ENCODE results near the gene MINPP1. TPM values are rescaled to one million over a fixed set of nuclear protein-coding genes. Genes with fewer than 3 reads are reported as not detected.

The MINPP1 gene
- total RNA-seq, 1 experiment from 2014 or later: 25.5 TPM

DNA sequence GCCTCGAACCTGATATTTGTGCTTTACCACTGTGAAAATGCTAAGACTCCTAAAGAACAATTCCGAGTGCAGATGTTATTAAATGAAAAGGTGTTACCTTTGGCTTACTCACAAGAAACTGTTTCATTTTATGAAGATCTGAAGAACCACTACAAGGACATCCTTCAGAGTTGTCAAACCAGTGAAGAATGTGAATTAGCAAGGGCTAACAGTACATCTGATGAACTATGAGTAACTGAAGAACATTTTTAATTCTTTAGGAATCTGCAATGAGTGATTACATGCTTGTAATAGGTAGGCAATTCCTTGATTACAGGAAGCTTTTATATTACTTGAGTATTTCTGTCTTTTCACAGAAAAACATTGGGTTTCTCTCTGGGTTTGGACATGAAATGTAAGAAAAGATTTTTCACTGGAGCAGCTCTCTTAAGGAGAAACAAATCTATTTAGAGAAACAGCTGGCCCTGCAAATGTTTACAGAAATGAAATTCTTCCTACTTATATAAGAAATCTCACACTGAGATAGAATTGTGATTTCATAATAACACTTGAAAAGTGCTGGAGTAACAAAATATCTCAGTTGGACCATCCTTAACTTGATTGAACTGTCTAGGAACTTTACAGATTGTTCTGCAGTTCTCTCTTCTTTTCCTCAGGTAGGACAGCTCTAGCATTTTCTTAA lies 47.7 kb downstream of the MINPP1 start (continued):
- TF ChIP-seq, protein P1, sequence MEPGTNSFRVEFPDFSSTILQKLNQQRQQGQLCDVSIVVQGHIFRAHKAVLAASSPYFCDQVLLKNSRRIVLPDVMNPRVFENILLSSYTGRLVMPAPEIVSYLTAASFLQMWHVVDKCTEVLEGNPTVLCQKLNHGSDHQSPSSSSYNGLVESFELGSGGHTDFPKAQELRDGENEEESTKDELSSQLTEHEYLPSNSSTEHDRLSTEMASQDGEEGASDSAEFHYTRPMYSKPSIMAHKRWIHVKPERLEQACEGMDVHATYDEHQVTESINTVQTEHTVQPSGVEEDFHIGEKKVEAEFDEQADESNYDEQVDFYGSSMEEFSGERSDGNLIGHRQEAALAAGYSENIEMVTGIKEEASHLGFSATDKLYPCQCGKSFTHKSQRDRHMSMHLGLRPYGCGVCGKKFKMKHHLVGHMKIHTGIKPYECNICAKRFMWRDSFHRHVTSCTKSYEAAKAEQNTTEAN (CRISPR knock-in tag; IDR thresholded peaks at IDR 0.05): no peak
- TF ChIP-seq NFYB (CRISPR knock-in tag; conservative IDR thresholded peaks at IDR 0.05; ENCODE audit: low read depth): no peak
- TF ChIP-seq, protein P2, sequence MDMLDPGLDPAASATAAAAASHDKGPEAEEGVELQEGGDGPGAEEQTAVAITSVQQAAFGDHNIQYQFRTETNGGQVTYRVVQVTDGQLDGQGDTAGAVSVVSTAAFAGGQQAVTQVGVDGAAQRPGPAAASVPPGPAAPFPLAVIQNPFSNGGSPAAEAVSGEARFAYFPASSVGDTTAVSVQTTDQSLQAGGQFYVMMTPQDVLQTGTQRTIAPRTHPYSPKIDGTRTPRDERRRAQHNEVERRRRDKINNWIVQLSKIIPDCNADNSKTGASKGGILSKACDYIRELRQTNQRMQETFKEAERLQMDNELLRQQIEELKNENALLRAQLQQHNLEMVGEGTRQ (CRISPR knock-in tag; IDR thresholded peaks at IDR 0.05): no peak
- TF ChIP-seq, protein P3, sequence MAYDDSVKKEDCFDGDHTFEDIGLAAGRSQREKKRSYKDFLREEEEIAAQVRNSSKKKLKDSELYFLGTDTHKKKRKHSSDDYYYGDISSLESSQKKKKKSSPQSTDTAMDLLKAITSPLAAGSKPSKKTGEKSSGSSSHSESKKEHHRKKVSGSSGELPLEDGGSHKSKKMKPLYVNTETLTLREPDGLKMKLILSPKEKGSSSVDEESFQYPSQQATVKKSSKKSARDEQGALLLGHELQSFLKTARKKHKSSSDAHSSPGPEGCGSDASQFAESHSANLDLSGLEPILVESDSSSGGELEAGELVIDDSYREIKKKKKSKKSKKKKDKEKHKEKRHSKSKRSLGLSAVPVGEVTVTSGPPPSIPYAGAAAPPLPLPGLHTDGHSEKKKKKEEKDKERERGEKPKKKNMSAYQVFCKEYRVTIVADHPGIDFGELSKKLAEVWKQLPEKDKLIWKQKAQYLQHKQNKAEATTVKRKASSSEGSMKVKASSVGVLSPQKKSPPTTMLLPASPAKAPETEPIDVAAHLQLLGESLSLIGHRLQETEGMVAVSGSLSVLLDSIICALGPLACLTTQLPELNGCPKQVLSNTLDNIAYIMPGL (CRISPR knock-in tag; IDR thresholded peaks at IDR 0.05): no peak
- no peak for TF ChIP-seq SP1 (CRISPR knock-in tag; conservative IDR thresholded peaks at IDR 0.05)
- TF ChIP-seq, protein P4, sequence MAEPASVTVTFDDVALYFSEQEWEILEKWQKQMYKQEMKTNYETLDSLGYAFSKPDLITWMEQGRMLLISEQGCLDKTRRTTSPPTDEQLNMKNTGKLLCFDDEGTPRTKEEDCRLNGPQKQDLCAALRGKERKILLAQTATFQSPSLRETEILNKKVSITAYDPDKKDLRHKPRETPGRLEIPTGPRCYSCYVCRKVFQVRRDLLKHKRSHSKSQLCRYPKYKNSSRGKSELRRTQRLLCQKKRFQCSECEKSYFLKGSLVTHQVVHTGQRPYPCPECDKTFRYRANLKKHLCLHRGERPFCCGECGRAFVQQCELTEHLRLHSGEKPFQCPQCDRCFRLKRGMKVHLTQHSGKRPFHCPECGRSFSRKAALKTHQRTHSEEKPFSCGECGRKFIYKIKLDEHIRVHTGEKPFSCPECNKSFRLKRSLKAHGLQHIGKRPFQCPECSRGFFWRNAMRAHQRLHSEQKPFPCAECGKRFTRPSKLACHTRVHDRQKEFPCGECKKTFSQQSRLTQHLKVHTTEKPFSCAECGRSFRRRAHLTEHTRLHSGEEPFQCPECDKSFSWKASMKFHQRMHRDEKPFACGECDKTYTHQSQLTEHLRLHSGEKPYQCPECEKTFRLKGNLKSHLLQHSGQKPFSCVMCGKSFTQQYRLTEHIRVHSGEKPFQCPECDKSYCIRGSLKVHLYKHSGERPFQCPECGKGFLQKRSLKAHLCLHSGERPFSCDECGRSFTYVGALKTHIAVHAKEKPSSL (CRISPR knock-in tag; conservative IDR thresholded peaks at IDR 0.05): no peak
- TF ChIP-seq, protein P5, sequence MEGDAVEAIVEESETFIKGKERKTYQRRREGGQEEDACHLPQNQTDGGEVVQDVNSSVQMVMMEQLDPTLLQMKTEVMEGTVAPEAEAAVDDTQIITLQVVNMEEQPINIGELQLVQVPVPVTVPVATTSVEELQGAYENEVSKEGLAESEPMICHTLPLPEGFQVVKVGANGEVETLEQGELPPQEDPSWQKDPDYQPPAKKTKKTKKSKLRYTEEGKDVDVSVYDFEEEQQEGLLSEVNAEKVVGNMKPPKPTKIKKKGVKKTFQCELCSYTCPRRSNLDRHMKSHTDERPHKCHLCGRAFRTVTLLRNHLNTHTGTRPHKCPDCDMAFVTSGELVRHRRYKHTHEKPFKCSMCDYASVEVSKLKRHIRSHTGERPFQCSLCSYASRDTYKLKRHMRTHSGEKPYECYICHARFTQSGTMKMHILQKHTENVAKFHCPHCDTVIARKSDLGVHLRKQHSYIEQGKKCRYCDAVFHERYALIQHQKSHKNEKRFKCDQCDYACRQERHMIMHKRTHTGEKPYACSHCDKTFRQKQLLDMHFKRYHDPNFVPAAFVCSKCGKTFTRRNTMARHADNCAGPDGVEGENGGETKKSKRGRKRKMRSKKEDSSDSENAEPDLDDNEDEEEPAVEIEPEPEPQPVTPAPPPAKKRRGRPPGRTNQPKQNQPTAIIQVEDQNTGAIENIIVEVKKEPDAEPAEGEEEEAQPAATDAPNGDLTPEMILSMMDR (IDR thresholded peaks at IDR 0.05): no peak

DNA sequence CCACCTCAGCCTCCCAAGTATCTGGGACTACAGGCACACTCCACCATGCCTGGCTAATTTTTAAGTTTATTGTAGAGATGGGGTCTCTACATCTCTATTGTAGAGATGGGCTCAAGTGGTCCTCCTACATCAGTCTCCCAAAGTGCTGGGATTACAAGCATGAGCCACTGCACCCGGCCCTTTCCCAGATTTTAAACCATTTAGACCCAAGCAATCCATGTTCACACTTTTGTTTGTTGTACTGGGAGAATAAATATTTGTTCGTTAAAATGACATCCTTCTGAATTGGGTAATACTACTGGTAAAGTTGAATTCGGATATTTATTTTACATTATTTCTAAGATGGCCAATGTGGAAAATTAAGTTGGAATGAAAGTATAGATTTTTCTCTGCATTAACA lies 52.7 kb downstream of the MINPP1 start:
- H3K4me3 Mint-ChIP-seq: no peak overlapping the region
- H3K9me3 Mint-ChIP-seq: peaks cover 5% of the 10 kb centered on the region
- no peak for ATAC-seq
- H3K36me3 Mint-ChIP-seq: peaks cover 16% of the 10 kb centered on the region
- DNase-seq (ENCODE audit: low spot score): no peak
- H3K27me3 Mint-ChIP-seq (ENCODE audit: low read depth): no peaks in the 10 kb centered on the region; the same call in 1 of the 2 replicates
- ChIA-PET POLR2A (no interaction called here), CTCF (no interaction called here)
- peaks cover 28% of the 10 kb centered on the region for H3K4me1 Mint-ChIP-seq
- H3K27ac Mint-ChIP-seq: no peak overlapping the region
- TF ChIP-seq, protein P6, sequence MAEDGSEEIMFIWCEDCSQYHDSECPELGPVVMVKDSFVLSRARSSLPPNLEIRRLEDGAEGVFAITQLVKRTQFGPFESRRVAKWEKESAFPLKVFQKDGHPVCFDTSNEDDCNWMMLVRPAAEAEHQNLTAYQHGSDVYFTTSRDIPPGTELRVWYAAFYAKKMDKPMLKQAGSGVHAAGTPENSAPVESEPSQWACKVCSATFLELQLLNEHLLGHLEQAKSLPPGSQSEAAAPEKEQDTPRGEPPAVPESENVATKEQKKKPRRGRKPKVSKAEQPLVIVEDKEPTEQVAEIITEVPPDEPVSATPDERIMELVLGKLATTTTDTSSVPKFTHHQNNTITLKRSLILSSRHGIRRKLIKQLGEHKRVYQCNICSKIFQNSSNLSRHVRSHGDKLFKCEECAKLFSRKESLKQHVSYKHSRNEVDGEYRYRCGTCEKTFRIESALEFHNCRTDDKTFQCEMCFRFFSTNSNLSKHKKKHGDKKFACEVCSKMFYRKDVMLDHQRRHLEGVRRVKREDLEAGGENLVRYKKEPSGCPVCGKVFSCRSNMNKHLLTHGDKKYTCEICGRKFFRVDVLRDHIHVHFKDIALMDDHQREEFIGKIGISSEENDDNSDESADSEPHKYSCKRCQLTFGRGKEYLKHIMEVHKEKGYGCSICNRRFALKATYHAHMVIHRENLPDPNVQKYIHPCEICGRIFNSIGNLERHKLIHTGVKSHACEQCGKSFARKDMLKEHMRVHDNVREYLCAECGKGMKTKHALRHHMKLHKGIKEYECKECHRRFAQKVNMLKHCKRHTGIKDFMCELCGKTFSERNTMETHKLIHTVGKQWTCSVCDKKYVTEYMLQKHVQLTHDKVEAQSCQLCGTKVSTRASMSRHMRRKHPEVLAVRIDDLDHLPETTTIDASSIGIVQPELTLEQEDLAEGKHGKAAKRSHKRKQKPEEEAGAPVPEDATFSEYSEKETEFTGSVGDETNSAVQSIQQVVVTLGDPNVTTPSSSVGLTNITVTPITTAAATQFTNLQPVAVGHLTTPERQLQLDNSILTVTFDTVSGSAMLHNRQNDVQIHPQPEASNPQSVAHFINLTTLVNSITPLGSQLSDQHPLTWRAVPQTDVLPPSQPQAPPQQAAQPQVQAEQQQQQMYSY (CRISPR knock-in tag; IDR thresholded peaks at IDR 0.05): no peak
- TF ChIP-seq, protein P7, sequence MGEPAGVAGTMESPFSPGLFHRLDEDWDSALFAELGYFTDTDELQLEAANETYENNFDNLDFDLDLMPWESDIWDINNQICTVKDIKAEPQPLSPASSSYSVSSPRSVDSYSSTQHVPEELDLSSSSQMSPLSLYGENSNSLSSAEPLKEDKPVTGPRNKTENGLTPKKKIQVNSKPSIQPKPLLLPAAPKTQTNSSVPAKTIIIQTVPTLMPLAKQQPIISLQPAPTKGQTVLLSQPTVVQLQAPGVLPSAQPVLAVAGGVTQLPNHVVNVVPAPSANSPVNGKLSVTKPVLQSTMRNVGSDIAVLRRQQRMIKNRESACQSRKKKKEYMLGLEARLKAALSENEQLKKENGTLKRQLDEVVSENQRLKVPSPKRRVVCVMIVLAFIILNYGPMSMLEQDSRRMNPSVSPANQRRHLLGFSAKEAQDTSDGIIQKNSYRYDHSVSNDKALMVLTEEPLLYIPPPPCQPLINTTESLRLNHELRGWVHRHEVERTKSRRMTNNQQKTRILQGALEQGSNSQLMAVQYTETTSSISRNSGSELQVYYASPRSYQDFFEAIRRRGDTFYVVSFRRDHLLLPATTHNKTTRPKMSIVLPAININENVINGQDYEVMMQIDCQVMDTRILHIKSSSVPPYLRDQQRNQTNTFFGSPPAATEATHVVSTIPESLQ (CRISPR knock-in tag; IDR thresholded peaks at IDR 0.05): no peak
- TF ChIP-seq, protein P8, sequence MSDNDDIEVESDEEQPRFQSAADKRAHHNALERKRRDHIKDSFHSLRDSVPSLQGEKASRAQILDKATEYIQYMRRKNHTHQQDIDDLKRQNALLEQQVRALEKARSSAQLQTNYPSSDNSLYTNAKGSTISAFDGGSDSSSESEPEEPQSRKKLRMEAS (CRISPR knock-in tag; IDR thresholded peaks at IDR 0.05): no peak
- TF ChIP-seq, protein P9, sequence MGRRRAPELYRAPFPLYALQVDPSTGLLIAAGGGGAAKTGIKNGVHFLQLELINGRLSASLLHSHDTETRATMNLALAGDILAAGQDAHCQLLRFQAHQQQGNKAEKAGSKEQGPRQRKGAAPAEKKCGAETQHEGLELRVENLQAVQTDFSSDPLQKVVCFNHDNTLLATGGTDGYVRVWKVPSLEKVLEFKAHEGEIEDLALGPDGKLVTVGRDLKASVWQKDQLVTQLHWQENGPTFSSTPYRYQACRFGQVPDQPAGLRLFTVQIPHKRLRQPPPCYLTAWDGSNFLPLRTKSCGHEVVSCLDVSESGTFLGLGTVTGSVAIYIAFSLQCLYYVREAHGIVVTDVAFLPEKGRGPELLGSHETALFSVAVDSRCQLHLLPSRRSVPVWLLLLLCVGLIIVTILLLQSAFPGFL (CRISPR knock-in tag; IDR thresholded peaks at IDR 0.05; ENCODE audit: borderline replicate concordance): no peak
- no peak for TF ChIP-seq OVOL2 (CRISPR knock-in tag; IDR thresholded peaks at IDR 0.05; ENCODE audit: borderline replicate concordance)
- TF ChIP-seq TP53 (CRISPR knock-in tag; IDR thresholded peaks at IDR 0.05): no peak
- TF ChIP-seq ZNF138 (CRISPR knock-in tag; conservative IDR thresholded peaks at IDR 0.05): no peak
- no peak for TF ChIP-seq ZNF232 (CRISPR knock-in tag; IDR thresholded peaks at IDR 0.05)
- TF ChIP-seq ATF1 (CRISPR knock-in tag; IDR thresholded peaks at IDR 0.05): no peak
- TF ChIP-seq NFE2L1 (CRISPR knock-in tag; IDR thresholded peaks at IDR 0.05): no peak
- TF ChIP-seq, protein P3 (CRISPR knock-in tag; IDR thresholded peaks at IDR 0.05): no peak
- no peak for TF ChIP-seq GABPB1 (CRISPR knock-in tag; IDR thresholded peaks at IDR 0.05)

All from WTC11 (cell line).